HEK293T (cell line): Measurements from ENCODE around the gene MED4.

Experiments used
- CTCF ChIA-PET: fragments of 350-600 bp; formaldehyde crosslinking; extraction: SDS; loops from one replicate; lab custom pipeline; 2021; ENCODE audit warnings: antibody characterized with exemption, inconsistent platforms; lab: Yijun Ruan, JAX
- POLR2A ChIA-PET: fragments of 350-600 bp; formaldehyde crosslinking; extraction: SDS; loops from one replicate; lab custom pipeline; 2020; ENCODE audit warnings: antibody characterized with exemption, inconsistent platforms; lab: Yijun Ruan, JAX
- DNase-seq: peaks from one replicate; pipeline ENCODE4 v3.0.0; 2012; ENCODE audit warnings: mixed read lengths; ENCODE audit errors: extremely low spot score
- ARNT ChIP-seq: fragments of 450-650 bp; IDR thresholded peaks from 2 replicates; pipeline ENCODE4 v1.6.1; 2017; ENCODE audit warnings: mild to moderate bottlenecking
- BHLHE40 ChIP-seq: fragments of 450-650 bp; IDR thresholded peaks from 2 replicates; pipeline ENCODE4 v1.6.1; 2016; ENCODE audit warnings: mild to moderate bottlenecking, moderate library complexity, borderline replicate concordance
- CTBP1 ChIP-seq: fragments of 450-650 bp; IDR thresholded peaks from 2 replicates; pipeline ENCODE4 v1.6.1; 2016; ENCODE audit warnings: borderline replicate concordance
- ELF4 ChIP-seq: fragments of 450-650 bp; IDR thresholded peaks from 2 replicates; pipeline ENCODE4 v1.6.1; 2017; ENCODE audit warnings: antibody characterized with exemption
- FOXA1 ChIP-seq: fragments of 450-650 bp; IDR thresholded peaks from 2 replicates; pipeline ENCODE4 v1.6.1; 2016; ENCODE audit warnings: mild to moderate bottlenecking
- FOXK2 ChIP-seq: fragments of 450-650 bp; IDR thresholded peaks from 2 replicates; pipeline ENCODE4 v1.6.1; 2016; ENCODE audit warnings: mild to moderate bottlenecking
- FOXM1 ChIP-seq: fragments of 450-650 bp; IDR thresholded peaks from 2 replicates; pipeline ENCODE4 v1.6.1; 2017; ENCODE audit warnings: mild to moderate bottlenecking, borderline replicate concordance
- HDGF ChIP-seq: fragments of 450-650 bp; IDR thresholded peaks from 2 replicates; pipeline ENCODE4 v1.6.1; 2017; ENCODE audit warnings: antibody characterized with exemption, borderline replicate concordance
- L3MBTL2 ChIP-seq: fragments of 450-650 bp; conservative IDR thresholded peaks from 2 replicates; pipeline ENCODE4 v1.6.1; 2016; ENCODE audit warnings: mild to moderate bottlenecking
- LEF1 ChIP-seq: fragments of 450-650 bp; IDR thresholded peaks from 2 replicates; pipeline ENCODE4 v1.6.1; 2017; ENCODE audit warnings: mild to moderate bottlenecking, borderline replicate concordance
- NFRKB ChIP-seq: fragments of 450-650 bp; IDR thresholded peaks from 2 replicates; pipeline ENCODE4 v1.6.1; 2016; ENCODE audit warnings: mild to moderate bottlenecking, moderate library complexity
- SP1 ChIP-seq: fragments of 450-650 bp; IDR thresholded peaks from 2 replicates; pipeline ENCODE4 v1.6.1; 2017
- SUZ12 ChIP-seq: fragments of 450-650 bp; IDR thresholded peaks from 2 replicates; pipeline ENCODE4 v1.6.1; 2016; ENCODE audit warnings: mild to moderate bottlenecking
- TARDBP ChIP-seq: fragments of 450-650 bp; IDR thresholded peaks from 2 replicates; pipeline ENCODE4 v1.6.1; 2016
- ZNF384 ChIP-seq: fragments of 450-650 bp; IDR thresholded peaks from 2 replicates; pipeline ENCODE4 v1.6.1; 2016
- TF ChIP-seq, protein P1 (sequence below): fragments of 450-650 bp; IDR thresholded peaks from 2 replicates; pipeline ENCODE4 v1.6.1; 2016

The MED4 gene

DNA sequence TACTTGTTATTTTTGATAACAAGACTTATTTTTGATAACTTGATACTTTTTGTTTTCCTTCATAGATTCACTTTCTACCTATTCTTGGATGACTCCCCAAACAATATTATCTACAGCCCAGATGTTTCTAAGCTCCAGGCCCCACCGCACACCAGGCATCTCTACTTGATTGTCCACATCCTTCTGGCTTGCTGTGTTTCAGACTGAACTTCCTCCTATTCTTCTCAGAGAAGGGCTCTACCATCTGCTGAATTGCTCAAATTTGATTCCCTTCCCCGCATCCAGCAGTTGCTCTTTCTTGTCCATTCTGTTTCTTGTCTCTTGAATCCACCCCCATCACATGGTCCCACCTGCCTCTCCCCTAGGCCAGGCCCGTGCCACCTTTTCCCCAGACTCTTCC lies 44.4 kb downstream of the MED4 start:
- CTCF ChIA-PET, result no interaction called here

DNA sequence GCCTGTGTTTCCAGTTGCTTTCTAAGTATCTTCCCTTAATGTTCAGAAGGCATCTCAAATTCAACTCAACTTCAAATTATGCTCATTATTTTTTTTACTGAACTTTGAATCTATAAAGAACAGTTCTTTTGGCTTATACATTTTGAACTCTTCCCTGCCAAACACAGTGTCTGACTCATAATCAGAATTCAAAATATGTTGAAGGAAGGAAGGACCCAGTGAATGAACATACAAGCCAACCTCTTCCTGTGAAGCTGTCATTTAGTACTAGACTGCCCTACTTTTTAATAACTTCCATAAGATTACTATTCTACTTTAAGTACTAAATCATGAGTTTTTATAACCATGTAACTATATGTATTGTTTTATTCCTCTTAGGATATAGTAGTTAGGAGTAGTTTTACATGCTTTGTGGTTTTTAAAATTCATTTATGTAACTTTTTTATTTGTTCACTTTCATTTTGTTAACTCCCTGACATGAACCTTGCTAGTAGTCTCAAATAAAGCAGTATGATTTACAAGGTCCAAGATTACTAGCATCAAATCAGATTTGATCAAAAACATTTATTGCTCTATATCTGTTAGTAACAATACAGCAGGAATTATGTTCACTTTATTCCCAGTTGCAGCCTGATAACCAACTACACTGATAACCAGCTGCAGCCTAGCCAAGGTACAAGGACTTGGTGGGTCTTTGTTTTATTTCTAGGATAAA lies 51.0 kb downstream of the MED4 start:
- TF ChIP-seq ELF4, result no peak
- no peak for TF ChIP-seq L3MBTL2
- TF ChIP-seq SP1, result no peak
- TF ChIP-seq, protein P1, sequence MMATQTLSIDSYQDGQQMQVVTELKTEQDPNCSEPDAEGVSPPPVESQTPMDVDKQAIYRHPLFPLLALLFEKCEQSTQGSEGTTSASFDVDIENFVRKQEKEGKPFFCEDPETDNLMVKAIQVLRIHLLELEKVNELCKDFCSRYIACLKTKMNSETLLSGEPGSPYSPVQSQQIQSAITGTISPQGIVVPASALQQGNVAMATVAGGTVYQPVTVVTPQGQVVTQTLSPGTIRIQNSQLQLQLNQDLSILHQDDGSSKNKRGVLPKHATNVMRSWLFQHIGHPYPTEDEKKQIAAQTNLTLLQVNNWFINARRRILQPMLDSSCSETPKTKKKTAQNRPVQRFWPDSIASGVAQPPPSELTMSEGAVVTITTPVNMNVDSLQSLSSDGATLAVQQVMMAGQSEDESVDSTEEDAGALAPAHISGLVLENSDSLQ, result no peak
- TF ChIP-seq NFRKB, result no peak
- ChIA-PET CTCF (no interaction called here), POLR2A (no interaction called here)
- no peak for DNase-seq

More for the DNA sequence above, 44.4 kb downstream of the MED4 start:
- POLR2A ChIA-PET, result no interaction called here
- DNase-seq, result no peak
- no peak for TF ChIP-seq TARDBP
- TF ChIP-seq ELF4, result no peak
- no peak for TF ChIP-seq L3MBTL2
- no peak for TF ChIP-seq CTBP1
- TF ChIP-seq, protein P1, result no peak
- no peak for TF ChIP-seq HDGF
- TF ChIP-seq FOXM1, result no peak

DNA sequence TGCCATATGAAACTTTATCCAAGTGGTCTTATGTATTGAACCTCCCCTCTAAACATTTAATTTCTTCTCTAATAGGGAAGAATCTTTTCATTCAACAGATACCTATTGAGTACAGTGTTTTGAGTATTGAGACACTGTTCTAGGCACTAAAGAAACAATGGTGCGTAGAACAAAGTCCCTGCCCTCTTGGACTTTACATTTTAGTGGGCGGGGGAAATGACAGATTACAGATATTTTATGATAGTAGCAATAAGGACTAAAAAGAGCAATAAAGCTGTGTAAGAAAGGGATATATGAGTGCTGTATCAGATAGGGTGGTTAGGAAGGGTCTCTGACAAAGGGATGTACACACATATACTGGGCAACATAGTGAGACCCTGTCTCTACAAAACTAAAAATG lies 52.0 kb downstream of the MED4 start:
- CTCF ChIA-PET, result no interaction called here
- POLR2A ChIA-PET, result no interaction called here
- no peak for DNase-seq
- no peak for TF ChIP-seq ARNT
- TF ChIP-seq FOXM1, result no peak
- no peak for TF ChIP-seq LEF1
- no peak for TF ChIP-seq NFRKB
- TF ChIP-seq FOXA1, result no peak

DNA sequence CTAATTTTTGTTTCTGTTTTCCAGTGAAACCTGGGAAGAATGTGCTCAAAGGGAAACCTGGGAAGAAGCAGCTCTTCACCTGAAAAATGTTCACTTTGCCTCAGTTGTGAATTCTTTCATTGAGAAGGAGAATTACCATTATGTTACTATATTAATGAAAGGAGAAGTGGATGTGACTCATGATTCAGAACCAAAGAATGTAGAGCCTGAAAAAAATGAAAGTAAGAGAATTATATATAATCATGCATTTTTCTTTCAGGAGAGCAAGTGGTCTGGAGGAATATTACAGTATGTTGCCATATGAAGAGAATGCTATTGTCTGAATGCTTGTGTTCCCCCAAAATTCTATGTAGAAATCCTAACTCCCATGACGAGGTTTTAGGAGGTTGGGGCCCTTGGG lies 54.0 kb downstream of the MED4 start:
- no peak for DNase-seq
- ChIA-PET POLR2A (no interaction called here), CTCF (no interaction called here)
- TF ChIP-seq TARDBP, result no peak

DNA sequence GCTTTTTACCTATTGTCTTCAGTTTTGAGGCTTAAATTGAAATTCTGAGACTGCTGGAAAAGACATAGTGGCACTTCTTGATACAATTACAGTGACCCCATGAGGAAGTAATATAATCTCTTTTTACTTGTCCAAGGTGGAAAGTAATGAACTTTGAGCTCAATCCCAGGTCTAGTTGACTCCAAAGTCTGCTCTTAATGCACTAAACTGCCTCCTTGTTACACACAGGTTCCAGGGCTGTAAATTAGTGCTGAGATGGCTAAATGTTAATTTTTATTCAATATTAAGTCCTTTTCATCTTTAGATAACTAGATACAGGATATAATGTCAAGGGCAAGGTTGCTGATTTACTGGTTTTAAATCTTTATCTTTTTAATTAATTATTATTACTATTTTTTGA lies 54.9 kb downstream of the MED4 start:
- ChIA-PET CTCF (no interaction called here), POLR2A (no interaction called here)
- DNase-seq, result no peak
- no peak for TF ChIP-seq BHLHE40
- no peak for TF ChIP-seq FOXM1
- TF ChIP-seq TARDBP, result no peak
- TF ChIP-seq ELF4, result no peak
- TF ChIP-seq CTBP1, result no peak
- TF ChIP-seq, protein P1, result no peak
- TF ChIP-seq ARNT, result no peak
- no peak for TF ChIP-seq SP1
- no peak for TF ChIP-seq ZNF384
- no peak for TF ChIP-seq LEF1
- TF ChIP-seq SUZ12, result no peak
- no peak for TF ChIP-seq L3MBTL2
- no peak for TF ChIP-seq FOXA1
- TF ChIP-seq NFRKB, result no peak
- no peak for TF ChIP-seq HDGF
- no peak for TF ChIP-seq FOXK2

DNA sequence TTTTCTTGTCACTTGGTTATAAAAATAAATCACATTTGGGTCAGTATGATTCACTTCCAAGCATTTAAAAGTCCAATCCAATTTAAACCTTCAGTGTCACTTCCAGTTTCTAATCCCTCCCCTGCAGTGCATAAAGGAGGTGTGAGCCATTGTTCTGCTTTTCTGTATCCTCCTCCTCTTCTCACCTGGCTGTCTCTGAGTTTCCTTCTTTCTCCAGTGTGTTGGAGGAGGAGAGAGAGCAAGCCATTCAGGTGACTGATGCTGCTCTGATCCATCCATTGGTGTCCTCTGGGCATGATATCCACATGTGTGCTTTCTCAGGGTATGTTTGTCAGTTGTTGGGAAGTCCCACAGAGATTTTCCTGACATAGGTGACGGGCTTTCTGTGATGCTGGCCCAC lies 56.1 kb downstream of the MED4 start:
- CTCF ChIA-PET, result interaction anchor here (1.0 to 2.0 kb wide), 4 partner anchors 10 to 49 kb away, joined by 3 to 10 read pairs (median 4); no protein-coding TSS in a partner anchor
- DNase-seq, result no peak
- TF ChIP-seq L3MBTL2 (no peak), LEF1 (no peak), NFRKB (no peak), BHLHE40 (no peak), SUZ12 (no peak), ELF4 (no peak), SP1 (no peak), FOXA1 (no peak), FOXK2 (no peak), HDGF (no peak), FOXM1 (no peak), ZNF384 (no peak), TARDBP (no peak), ARNT (no peak)
- POLR2A ChIA-PET, result interaction anchor here (1.2 to 1.9 kb wide), 2 partner anchors 9 to 541 kb away, joined by 3 to 17 read pairs; no protein-coding TSS in a partner anchor
